ENCODE results near the gene KIF26B. TPM values are rescaled to one million over a fixed set of nuclear protein-coding genes. Genes with fewer than 3 reads are reported as not detected.

Gene KIF26B
- polyA plus RNA-seq, 1 donor from 2014 or later = 6.3 TPM

DNA sequence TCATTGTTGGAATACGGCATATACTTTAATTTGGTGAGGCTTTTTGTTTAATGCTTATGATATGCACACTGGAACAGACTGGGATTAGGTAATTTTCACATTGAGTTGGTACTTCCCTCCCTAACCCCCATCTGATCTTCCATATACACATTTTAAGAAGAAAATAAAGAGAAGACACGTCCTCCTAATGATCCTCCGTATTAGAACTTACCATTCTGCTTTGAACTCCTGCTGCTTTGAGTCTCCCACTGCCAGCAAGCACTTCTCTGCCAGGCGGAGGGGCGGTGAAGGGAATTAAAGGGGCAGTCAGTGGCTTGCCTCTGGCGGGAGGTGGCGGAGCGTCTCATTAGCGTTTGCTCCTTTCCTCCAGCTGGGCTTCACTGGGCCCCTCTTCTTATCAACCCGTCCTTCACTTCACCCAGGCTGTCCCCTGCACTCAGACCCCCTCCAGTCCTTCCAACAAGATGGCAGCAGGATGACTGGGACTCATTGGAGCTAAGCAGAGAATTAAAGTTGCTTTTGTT lies 433.4 kb downstream of the KIF26B start:
- H3F3A ChIP-seq (ENCODE audit: insufficient read depth, low read length, poor library complexity, severe bottlenecking) = peaks cover 3% of the 10 kb centered on the region
- no peaks in the 10 kb centered on the region for H3K27me3 ChIP-seq (ENCODE audit: insufficient read depth, low read depth, low read length)
- no peak overlapping the region for H3K9ac ChIP-seq (ENCODE audit: low read length)
- no peak for TF ChIP-seq MXI1 (conservative IDR thresholded peaks at IDR 0.05; ENCODE audit: poor library complexity, severe bottlenecking)
- TF ChIP-seq, protein P1, sequence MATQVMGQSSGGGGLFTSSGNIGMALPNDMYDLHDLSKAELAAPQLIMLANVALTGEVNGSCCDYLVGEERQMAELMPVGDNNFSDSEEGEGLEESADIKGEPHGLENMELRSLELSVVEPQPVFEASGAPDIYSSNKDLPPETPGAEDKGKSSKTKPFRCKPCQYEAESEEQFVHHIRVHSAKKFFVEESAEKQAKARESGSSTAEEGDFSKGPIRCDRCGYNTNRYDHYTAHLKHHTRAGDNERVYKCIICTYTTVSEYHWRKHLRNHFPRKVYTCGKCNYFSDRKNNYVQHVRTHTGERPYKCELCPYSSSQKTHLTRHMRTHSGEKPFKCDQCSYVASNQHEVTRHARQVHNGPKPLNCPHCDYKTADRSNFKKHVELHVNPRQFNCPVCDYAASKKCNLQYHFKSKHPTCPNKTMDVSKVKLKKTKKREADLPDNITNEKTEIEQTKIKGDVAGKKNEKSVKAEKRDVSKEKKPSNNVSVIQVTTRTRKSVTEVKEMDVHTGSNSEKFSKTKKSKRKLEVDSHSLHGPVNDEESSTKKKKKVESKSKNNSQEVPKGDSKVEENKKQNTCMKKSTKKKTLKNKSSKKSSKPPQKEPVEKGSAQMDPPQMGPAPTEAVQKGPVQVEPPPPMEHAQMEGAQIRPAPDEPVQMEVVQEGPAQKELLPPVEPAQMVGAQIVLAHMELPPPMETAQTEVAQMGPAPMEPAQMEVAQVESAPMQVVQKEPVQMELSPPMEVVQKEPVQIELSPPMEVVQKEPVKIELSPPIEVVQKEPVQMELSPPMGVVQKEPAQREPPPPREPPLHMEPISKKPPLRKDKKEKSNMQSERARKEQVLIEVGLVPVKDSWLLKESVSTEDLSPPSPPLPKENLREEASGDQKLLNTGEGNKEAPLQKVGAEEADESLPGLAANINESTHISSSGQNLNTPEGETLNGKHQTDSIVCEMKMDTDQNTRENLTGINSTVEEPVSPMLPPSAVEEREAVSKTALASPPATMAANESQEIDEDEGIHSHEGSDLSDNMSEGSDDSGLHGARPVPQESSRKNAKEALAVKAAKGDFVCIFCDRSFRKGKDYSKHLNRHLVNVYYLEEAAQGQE (IDR thresholded peaks at IDR 0.05; ENCODE audit: borderline replicate concordance) = no peak
- TF ChIP-seq, protein P2, sequence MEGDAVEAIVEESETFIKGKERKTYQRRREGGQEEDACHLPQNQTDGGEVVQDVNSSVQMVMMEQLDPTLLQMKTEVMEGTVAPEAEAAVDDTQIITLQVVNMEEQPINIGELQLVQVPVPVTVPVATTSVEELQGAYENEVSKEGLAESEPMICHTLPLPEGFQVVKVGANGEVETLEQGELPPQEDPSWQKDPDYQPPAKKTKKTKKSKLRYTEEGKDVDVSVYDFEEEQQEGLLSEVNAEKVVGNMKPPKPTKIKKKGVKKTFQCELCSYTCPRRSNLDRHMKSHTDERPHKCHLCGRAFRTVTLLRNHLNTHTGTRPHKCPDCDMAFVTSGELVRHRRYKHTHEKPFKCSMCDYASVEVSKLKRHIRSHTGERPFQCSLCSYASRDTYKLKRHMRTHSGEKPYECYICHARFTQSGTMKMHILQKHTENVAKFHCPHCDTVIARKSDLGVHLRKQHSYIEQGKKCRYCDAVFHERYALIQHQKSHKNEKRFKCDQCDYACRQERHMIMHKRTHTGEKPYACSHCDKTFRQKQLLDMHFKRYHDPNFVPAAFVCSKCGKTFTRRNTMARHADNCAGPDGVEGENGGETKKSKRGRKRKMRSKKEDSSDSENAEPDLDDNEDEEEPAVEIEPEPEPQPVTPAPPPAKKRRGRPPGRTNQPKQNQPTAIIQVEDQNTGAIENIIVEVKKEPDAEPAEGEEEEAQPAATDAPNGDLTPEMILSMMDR (IDR thresholded peaks at IDR 0.05; ENCODE audit: poor library complexity, severe bottlenecking) = no peak
- TF ChIP-seq TAF1 (IDR thresholded peaks at IDR 0.05; ENCODE audit: low read depth) = no peak
- TF ChIP-seq EP300 (conservative IDR thresholded peaks at IDR 0.05; ENCODE audit: poor library complexity, severe bottlenecking) = no peak
- no peaks in the 10 kb centered on the region for H3K79me2 ChIP-seq (replicated peaks; ENCODE audit: insufficient read depth, low read length)
- no peak overlapping the region for H3K4me2 ChIP-seq (ENCODE audit: low read length)
- H3K4me3 ChIP-seq (ENCODE audit: low read length) = no peak overlapping the region
- H3K9me2 ChIP-seq (ENCODE audit: insufficient read depth, low read length) = no peaks in the 10 kb centered on the region
- no peaks in the 10 kb centered on the region for H4K20me1 ChIP-seq (ENCODE audit: insufficient read depth)
- H3K9me3 ChIP-seq (ENCODE audit: low read length) = no peaks in the 10 kb centered on the region
- no peak overlapping the region for H2AFZ ChIP-seq (ENCODE audit: low read depth, low read length)
- H3K36me3 ChIP-seq (ENCODE audit: insufficient read depth, low read length) = no peaks in the 10 kb centered on the region
- no peak overlapping the region for H3K27ac ChIP-seq (ENCODE audit: low read length)

DNA sequence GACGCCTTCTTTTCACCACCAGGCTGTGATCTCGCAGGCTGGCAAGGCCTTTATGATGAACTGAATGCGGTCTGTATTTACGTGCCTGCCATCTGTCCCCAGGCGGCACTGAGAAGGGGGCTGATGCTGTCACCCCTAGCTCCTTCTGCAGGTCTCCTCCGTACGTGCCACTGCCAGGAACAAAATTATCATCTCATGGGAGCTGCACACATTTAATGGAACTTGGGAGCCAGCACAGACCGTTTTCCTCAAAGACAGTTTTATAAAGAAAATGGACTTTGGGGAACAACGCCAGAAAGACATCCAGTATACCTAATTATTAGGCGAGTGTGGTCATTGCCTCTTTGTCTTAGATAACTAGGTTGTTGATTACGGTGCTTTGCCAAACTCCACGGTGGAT lies 434.5 kb downstream of the KIF26B start:
- H3K4me3 ChIP-seq (ENCODE audit: low read length) = no peak overlapping the region
- no peaks in the 10 kb centered on the region for H4K20me1 ChIP-seq (ENCODE audit: insufficient read depth)
- peaks cover 3% of the 10 kb centered on the region for H3F3A ChIP-seq (ENCODE audit: insufficient read depth, low read length, poor library complexity, severe bottlenecking)
- H3K36me3 ChIP-seq (ENCODE audit: insufficient read depth, low read length) = no peaks in the 10 kb centered on the region
- no peak overlapping the region for H2AFZ ChIP-seq (ENCODE audit: low read depth, low read length)
- no peaks in the 10 kb centered on the region for H3K9me3 ChIP-seq (ENCODE audit: low read length)
- TF ChIP-seq EZH2 (IDR thresholded peaks at IDR 0.05; ENCODE audit: borderline replicate concordance, insufficient read depth, low read length, poor library complexity, severe bottlenecking) (no peak), TAF1 (IDR thresholded peaks at IDR 0.05; ENCODE audit: low read depth) (no peak), SMC3 (conservative IDR thresholded peaks at IDR 0.05; ENCODE audit: poor library complexity) (no peak), EP300 (conservative IDR thresholded peaks at IDR 0.05; ENCODE audit: poor library complexity, severe bottlenecking) (no peak), RAD21 (conservative IDR thresholded peaks at IDR 0.05) (no peak), POLR2AphosphoS5 (IDR thresholded peaks at IDR 0.05) (no peak), MXI1 (conservative IDR thresholded peaks at IDR 0.05; ENCODE audit: poor library complexity, severe bottlenecking) (no peak)
- TF ChIP-seq, protein P1 (IDR thresholded peaks at IDR 0.05; ENCODE audit: borderline replicate concordance) = no peak
- TF ChIP-seq, protein P2 (IDR thresholded peaks at IDR 0.05; ENCODE audit: poor library complexity, severe bottlenecking) = no peak
- H3K9me2 ChIP-seq (ENCODE audit: insufficient read depth, low read length) = no peaks in the 10 kb centered on the region
- H3K27me3 ChIP-seq (ENCODE audit: insufficient read depth, low read depth, low read length) = no peaks in the 10 kb centered on the region
- H3K79me2 ChIP-seq (replicated peaks; ENCODE audit: insufficient read depth, low read length) = no peaks in the 10 kb centered on the region
- no peak overlapping the region for H3K9ac ChIP-seq (ENCODE audit: low read length)
- no peak overlapping the region for H3K4me2 ChIP-seq (ENCODE audit: low read length)
- no peak overlapping the region for H3K27ac ChIP-seq (ENCODE audit: low read length)

Measured in neural cell (in vitro differentiated cells).